OCI-M2 (cell line): ENCODE measurements around the gene SETBP1.

Source experiments
- DNase-seq: peaks from one replicate; lab custom pipeline; 2025; ENCODE audit not compliant: unreplicated experiment; lab: John Stamatoyannopoulos, UW

Gene SETBP1

DNA sequence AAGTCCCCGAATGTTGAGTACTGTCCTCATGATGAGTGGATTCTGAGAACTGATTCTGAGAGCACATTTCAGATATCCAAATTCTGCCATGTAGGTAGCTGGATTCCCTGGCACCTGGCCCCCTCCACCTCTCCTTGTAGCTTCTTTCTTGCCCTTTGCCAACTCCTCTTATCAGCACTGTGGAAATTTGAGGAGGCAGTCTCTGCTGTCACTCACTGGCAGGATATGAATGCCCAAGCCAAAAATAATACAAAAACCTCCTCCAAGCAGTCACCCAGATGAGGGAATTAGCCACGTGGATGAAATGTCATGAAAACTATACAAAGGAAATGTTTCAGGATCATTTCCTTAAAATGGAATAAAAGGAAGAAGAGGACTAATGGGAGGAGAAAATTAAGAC lies 276.8 kb downstream of the SETBP1 start:
- DNase-seq: no peak

DNA sequence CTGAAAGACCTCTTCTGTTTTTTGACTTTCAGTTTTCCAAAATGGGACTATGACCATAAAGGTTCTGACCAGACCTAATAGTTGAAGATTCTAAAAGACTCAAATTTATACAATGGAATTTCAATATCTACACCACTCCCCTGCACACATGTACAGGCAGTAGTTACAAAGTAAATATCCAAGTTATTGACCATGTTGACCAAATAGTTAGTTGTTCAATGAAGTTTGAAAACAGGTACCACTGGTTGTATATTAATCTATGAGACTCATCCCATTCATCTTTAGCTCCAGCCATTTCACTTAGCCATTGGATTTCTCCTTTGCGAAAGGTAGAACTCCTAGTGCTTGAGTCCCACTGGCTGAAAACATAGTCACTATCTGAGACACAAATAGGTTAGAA lies 277.4 kb downstream of the SETBP1 start:
- DNase-seq: no peak

DNA sequence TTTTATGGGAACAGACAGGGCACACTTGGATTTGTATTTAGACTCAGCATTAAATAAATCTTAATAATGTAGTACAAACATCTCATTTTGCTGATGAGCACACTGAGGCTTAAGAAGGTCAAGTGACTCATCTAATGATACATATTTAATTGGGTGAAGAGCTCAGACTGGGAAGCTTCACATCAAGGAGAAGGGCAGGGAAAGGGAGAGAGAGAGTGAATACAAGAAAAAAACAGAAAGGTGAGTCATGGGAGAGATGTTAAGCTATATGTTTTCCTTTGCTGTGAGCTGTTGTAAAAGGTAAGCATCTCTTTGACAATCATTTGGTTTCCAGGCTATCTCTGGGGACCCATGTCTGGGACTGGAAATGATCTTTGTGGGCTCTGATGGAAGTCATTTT lies 277.8 kb downstream of the SETBP1 start:
- no peak for DNase-seq

DNA sequence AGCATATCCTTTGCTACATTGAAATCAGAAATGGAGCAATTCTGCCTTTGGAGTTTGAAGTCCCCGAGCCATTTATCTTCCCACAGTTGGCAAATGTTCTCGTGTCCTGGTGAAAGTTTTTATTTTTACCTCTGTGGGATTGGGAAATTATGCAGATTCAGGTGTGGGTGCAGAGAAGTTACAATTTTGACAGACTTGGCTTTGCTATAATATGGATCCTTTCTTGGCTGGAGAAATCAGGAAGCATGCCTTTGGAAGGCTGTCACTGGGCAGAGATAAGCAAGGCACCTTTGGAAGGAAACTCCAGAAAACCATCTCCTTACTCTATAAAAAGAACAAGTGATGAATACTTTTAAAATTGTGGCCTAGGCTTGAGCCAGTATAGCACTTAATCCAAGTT lies 278.3 kb downstream of the SETBP1 start:
- no peak for DNase-seq

DNA sequence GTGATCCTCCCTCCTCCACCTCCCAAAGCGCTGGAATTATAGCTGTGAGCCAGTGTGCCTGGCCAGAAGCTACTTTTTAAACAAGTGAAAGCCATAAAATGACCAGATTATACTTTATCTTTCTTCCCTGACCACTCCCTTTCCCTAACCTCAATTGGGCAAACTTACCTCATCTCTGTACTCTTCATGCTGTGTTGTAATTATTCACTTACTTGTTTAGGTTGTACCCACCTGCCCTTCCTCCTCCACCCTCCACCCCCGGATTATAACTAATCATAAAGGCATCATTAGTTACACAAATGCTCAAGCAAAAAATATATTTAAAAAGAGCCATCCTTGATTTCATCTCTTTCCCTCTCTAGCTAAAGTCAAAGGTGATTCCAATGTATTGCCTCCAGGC lies 279.9 kb downstream of the SETBP1 start:
- no peak for DNase-seq

DNA sequence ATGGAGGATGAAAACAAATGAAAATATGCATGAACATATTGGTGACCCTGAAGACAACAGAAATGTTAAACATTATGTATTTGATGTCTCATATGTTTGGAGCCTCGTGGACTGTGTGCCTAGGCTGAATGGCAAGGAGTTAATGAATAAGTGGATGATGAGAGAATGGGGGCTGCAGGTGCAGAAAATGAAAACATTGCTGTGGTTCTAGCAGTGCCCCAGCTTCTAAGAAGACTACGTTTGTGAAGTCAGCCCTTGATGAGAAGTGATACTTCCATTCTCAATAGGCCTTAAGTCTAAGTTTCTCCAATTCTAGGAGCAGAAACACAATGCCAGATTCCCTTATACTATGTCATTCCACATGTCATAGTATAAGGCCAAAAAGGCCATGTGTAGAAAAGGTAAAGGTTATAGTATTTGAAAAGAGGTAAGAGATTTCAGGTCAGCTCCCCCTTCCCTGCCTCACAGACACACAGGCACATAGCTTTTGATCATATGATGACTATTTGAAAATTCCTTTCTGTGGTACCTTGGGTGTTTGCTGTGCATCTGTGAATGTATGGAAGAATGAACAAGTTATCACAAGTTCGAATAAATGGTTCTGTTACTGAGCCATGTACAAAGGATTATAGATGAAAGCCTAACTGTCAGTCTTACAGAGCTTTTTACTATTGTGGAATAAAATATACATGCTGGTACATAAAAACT lies 280.8 kb downstream of the SETBP1 start:
- no peak for DNase-seq

DNA sequence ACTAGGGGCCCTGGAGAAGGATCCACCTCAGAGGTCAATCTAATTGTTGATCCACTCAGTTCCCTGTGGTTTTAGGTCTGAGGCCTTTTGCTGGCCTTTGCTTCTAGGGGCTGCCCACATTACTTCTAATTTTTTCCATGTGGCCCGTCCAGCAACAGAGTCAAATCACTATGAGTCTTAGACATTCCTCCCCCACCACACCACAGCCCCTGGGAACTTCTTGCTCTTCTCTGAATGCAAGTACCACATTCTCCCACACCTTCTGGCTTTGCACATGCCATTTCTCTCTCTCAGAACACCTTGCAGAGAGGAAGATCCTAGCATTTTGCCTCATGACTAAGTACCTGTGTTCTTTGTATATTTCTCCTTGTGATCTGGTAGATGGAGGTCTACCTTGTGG lies 286.9 kb downstream of the SETBP1 start:
- no peak for DNase-seq

DNA sequence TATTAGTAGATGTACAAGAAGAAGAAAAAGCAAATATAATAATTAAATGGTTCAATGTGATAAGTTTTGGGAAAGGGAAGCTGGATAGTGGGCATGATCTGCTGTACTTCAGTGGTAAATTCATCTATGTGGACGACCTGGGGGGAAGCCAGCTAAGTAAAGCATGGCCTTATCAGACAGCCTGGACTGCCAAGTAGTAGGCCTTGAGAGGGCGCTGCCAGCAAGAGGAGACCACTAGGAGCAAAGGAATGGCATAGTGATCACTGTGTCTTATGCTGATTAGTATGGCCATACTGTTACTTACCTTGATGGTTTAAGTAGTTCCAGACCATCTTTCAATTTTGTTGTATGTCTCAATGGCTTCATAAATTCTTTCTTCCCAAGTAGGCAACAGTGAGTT lies 287.6 kb downstream of the SETBP1 start:
- DNase-seq: no peak

DNA sequence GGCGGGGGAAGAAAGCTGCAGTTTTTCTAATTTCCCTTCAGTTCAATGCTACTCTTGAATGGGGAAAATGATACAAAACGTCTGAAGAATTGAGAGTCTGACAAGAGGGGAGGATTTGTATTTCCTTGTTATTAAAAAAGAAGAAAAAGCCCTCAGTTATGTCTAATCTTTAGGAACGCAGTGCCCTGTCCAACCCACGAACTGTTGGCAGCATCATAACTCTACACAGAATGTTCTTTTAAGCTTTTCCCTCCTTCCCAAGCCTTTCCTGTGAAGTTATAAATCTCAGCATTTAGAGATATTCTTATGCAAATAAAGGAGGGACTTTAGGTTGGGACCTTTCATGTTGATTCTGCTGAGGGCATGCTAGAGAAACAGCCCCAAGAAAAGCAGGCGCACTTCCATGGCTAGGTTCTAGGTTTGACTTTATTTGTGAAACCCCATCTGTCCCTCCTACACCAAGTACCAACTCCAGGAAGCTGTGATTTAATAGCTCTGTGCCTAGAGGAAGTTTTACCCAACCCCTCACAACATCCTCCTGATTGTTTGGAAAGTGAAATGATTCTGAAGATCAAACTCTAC lies 288.6 kb downstream of the SETBP1 start:
- DNase-seq: no peak

DNA sequence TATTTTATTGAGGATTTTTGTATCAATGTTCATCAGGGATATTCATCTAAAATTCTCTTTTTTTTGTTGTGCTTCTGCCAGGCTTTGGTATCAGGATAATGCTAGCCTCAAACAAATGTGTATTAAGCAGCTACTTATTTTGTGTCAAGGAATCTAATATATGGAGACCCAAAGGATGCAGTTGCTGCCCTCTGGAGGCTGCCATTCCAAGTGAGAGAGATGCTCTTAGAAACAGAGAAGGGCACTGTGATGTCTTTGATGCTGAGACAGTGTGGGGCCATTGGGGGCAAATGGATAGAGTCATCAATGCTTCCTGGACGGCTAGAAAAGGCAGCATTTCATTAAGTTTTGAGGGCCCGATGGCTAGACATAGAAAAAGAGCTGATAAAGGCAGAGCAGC lies 292.6 kb downstream of the SETBP1 start:
- no peak for DNase-seq

DNA sequence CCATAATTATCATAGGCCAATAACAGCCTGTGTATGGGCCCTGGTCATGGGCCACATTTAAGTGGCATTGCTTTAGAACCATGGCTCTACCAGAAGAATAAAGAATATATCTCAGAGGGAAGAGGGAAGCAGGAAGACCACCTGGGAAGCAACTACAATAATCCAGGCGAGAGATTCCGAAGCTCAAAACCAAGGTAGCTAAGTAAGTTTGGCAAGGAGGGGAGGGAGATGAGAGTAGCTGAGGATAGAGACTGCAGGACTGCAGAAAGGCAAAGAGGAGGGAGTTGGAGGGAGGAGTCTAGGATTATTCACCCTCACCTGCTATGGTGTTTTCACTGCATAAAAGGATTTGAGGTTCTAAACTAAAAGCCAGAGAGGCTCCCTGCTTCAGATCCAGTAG lies 293.5 kb downstream of the SETBP1 start:
- no peak for DNase-seq

DNA sequence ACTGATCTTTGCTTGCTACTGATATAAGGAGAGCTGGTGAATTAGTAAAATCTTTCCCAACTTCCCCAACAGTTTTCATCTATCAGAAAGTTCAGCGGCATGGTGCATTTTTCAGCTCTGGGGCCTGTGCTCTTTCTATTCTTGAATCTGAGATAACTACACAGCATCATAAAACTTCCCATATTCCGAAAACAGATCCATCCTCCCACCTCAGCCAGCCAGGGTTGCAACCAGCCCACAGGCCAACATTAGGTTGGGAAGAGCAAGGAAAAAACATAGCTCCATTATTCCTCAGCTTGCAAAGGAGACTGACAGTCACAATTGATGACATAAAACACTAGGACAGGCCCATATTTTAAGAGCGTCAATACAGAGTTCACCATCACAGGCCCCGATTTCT lies 297.2 kb downstream of the SETBP1 start:
- DNase-seq: no peak

DNA sequence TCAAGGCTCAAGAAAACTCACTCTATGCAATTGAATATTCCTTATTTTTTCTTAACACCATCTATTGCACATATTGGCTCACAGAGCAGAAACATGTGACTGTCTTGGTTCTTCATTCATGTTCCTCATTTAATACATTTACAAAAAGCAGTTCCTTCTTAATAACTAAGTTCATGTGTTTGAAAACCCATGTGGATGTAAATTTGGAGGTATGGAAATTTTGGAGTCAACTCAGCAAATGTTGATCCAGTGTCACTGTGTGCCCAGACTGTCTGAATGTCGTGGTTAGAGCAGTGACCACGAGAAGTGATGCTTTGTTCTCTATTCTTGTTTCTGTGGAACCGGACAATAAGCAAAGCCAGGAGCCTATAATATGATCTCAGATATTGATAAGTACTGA lies 299.1 kb downstream of the SETBP1 start:
- DNase-seq: no peak

DNA sequence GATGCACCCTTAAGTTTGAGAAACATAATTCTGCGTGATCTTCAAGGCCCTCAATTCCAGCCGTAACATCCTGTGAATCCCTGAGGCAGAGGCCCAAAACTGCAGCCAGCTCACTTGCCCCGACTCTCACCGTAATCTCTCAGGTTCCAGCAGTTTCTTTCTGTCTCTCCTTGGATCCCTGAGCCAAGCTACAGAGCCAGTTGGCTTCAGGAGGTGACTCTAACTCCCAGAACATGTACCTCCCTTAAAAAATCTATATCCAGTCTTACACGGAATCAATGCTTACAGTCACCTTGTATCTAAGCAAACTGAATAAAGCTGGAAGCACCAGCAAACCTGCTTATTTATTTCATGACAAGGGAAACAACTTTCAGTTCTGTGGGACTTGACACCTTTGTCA lies 300.4 kb downstream of the SETBP1 start:
- DNase-seq: no peak

DNA sequence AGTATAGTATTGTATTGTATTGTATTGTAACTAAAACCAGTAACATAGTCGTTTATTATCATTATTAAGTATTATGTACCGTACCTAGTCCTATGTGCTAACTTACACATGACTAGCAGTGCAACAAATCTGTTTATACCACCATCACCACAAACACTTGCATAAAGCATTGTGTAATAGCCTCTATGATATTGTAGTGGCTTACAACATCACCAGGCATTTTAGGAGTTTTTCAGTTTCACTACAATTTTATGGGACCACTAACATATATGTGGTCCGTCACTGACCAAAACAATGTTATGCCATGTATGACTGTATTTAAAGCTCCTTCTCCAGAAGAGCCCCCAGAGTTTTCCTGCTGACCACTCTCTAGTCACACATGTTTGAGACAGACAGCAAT lies 306.2 kb downstream of the SETBP1 start:
- no peak for DNase-seq

DNA sequence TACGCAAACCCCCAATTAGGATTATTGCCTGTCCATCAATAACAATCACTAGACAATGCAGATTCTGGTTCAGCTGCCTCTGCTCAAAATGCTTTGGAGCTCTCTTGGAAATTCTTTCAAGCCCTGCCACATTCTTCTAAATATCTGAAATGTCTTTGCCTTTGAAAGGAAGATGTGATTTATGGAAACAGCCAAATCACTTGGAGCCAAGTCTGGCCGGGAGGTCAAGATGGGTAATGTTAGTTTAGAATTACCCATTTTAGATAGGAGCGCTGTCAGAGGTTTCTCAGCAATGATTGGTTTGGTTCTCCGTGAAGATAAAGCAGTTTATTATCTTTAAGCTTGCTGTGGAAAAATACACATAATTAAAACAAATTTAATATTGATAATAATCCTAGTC lies 306.7 kb downstream of the SETBP1 start:
- no peak for DNase-seq

DNA sequence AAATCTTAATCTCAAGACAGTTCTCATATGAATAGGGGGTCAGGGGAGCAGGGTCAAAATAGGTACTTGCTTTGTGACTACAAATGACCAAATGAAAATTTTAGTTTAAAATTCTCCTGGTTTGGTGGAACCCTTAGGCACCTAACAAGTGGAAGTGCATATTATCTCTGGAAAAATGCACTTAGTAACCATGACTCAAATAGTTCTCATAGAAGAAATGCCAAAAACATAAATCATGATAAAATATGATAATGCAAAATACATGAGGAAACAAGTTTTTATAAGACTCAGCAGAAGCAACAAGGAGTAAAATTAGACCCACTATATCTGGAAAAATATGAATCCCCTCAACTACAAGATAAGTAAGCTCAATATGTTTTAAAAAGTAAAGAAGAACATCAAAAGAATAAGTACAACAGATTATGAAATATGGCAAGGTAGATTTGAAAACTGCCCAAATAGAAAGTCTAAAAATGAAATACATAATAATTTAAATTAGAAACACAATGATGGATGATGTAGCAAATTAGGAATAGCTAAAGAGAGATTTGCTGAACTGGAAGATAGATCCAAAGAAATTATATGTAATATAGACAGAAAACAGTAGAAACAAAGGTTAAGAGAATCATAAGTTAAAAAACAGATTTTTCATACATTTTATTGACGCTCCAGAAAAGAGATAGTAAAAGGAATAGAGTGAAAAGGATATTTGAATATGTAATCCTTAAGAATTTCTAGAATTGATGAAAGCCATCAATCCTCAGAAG lies 308.3 kb downstream of the SETBP1 start:
- no peak for DNase-seq

DNA sequence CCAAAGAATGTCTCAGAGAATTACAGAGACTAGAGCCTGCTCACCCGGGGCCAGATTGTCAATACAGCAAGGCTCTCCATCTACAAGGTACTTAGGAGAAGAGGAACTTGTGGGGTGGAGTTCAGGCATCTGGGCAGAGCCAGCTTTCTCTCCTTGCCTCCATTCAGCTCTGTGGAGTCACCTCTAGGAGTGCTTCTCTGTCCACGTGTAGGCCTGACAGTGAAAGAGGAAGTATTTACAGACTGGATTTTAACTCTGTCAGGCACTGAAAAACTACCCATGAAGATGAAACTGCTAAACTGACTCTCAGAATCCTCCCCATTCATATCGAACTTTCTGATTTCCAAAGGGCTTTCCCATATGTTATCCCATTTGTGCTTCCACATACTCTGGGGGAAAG lies 315.6 kb downstream of the SETBP1 start:
- no peak for DNase-seq

DNA sequence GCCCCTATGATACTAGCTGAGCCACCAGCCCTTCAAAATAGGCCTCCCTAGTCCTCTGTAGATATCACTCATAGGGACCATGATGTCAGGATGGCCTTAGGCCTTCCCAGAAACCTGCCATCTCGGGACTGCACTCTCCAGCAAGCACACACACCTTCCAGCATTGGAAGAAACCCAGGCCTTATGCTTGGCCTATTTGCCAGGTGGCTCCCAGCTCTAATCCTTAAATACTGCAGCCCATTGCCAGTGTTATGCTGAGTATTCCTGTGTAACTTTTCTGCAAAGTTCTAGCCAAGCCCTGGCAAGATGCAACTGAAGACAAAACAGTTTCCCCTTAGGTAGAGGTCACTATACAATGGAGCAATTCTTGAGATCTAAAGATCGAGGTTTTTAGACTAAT lies 316.5 kb downstream of the SETBP1 start:
- no peak for DNase-seq

DNA sequence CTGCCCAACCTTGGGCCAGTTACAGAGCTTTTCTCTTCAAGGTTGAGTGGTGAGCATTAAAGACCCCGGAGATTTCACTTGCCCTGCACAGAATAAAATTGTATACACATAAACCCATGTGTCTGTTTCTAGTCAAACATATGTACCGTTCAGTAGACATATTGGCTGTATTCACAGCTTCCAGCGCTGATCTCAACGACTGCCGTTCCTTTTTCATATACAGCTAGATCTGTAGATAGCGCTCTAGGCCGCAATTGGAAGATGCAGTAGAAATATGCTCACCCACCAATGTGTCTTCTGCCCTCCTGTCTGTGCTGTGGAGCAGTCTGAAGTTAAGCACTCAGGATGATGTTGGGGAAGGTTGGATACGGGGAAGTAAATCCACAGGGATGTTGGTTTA lies 317.7 kb downstream of the SETBP1 start:
- no peak for DNase-seq

DNA sequence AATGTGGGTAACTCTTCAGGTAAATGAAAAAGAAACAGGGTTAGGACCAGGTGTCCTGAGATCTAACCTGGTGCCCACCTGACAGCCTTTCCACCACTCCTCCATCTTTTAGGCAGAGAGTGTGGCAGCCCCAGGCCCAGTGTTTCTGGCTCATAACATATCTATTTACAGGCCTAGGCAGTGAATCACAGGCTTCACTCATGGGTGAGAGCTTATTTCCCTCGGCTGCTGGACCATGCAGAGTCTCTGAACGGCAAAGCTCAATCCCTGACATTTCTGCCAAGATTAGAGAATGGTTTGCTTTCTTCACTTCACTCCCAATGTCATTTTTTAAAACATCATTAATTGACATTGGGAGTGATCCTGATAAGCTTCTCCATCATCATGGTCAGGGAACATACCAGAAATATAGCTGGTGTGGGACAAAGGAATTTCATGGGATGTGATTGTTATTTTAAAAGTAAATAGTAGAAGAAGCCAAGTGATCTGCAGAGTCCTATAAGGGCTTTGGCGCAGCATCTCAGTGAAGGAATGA lies 323.9 kb downstream of the SETBP1 start:
- no peak for DNase-seq

DNA sequence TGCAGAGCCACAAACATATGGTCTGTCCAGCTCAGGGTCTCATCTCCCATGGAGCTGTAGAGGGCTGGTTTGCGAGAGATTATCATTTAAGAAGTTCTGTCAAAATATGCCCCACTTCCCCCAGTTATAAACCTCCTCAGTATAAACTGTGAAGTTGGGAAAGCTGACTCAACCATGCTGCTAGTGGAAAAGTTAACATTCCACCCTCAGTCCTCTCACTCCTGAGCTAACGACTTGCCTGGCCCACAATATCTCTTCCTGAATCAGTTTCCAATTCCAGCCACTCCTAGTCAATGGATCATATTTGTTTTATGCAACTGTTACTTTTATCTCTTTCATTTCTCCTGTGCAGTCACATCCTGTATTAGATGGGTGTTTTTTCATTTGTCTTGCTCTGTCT lies 326.2 kb downstream of the SETBP1 start:
- no peak for DNase-seq
